Fibroblast of lung (primary cell): ENCODE measurements around the gene CRIP2. TPM values are rescaled to one million over a fixed set of nuclear protein-coding genes. Genes with fewer than 3 reads are reported as not detected.

ENCODE experiments used
- DNase-seq, 2 donors: peaks; one replicate each; pipeline versions ENCODE4 v3.0.0 to v3.0.0-alpha.2; 2010; ENCODE audit warnings: low read depth in 2 of 2
- H2AFZ ChIP-seq: 2 replicates; pipeline ENCODE4 v1.5.1; 2012; ENCODE audit warnings: low read length, control low read depth, inconsistent platforms
- H3K27ac ChIP-seq: 2 replicates; pipeline ENCODE4 v1.5.1; 2011; ENCODE audit warnings: low read length, control low read depth; ENCODE audit not compliant: insufficient read depth
- H3K27me3 ChIP-seq: 2 replicates; pipeline ENCODE4 v1.5.1; 2011; ENCODE audit warnings: mild to moderate bottlenecking, low read length; ENCODE audit not compliant: control insufficient read depth, insufficient read depth
- H3K36me3 ChIP-seq: 2 replicates; pipeline ENCODE4 v1.5.1; 2011; ENCODE audit warnings: low read length; ENCODE audit not compliant: control insufficient read depth, insufficient read depth
- H3K4me1 ChIP-seq: 2 replicates; pipeline ENCODE4 v1.5.1; 2011; ENCODE audit warnings: low read length; ENCODE audit not compliant: control insufficient read depth, insufficient read depth; ENCODE audit errors: extremely low read depth
- H3K4me2 ChIP-seq: 2 replicates; pipeline ENCODE4 v1.5.1; 2011; ENCODE audit warnings: low read length, control low read depth; ENCODE audit not compliant: insufficient read depth; ENCODE audit errors: extremely low read depth
- H3K4me3 ChIP-seq, 4 experiments: fragments of 200-600 bp in 1 of 4; sonication (generic) in 1 of 4; replicated peaks in 1 of 4; 2 replicates each; pipeline ENCODE4 v1.5.1; 2011 to 2016; ENCODE audit warnings: low read length in 4 of 4, low read depth in 3 of 4, mild to moderate bottlenecking in 3 of 4, control low read depth in 2 of 4, inconsistent platforms in 1 of 4, mixed read lengths in 1 of 4; ENCODE audit not compliant: insufficient read depth in 1 of 4; ENCODE audit errors: control extremely low read depth in 1 of 4
- H3K79me2 ChIP-seq: 2 replicates; pipeline ENCODE4 v1.5.1; 2012; ENCODE audit warnings: mild to moderate bottlenecking, low read length, inconsistent platforms; ENCODE audit not compliant: control insufficient read depth, insufficient read depth
- H3K9ac ChIP-seq: 2 replicates; pipeline ENCODE4 v1.5.1; 2011; ENCODE audit warnings: mild to moderate bottlenecking, low read length, control low read depth; ENCODE audit not compliant: insufficient read depth
- H3K9me3 ChIP-seq: 2 replicates; pipeline ENCODE4 v1.5.1; 2012; ENCODE audit warnings: low read depth, low read length; ENCODE audit not compliant: control insufficient read depth, insufficient read depth
- H4K20me1 ChIP-seq: 2 replicates; pipeline ENCODE4 v1.5.1; 2011; ENCODE audit warnings: low read length; ENCODE audit not compliant: control insufficient read depth, insufficient read depth; ENCODE audit errors: extremely low read depth
- EZH2 ChIP-seq: IDR thresholded peaks from 2 replicates; pipeline ENCODE4 v1.5.1; 2012; ENCODE audit warnings: low read length, control low read depth, mild to moderate bottlenecking; ENCODE audit errors: missing control alignments
- polyA plus RNA-seq, 2 donors: library from polyadenylated mRNA; depleted of rRNA in 1 of 2; stranded (reverse) in 1 of 2; unstranded in 1 of 2; fragments of >200 nt; gene quantifications; 2 replicates each; pipeline ENCODE4 v1.2.1, GENCODE V29; 2011 to 2012; ENCODE audit warnings: missing spikeins in 1 of 2
- total RNA-seq: library from RNA; depleted of rRNA; stranded (reverse); fragments of >200 nt; gene quantifications from 2 replicates; pipeline ENCODE4 v1.2.1, GENCODE V29; 2014
- TF ChIP-seq, protein P1 (sequence below), 2 donors: IDR thresholded peaks in 1 of 2; conservative IDR thresholded peaks in 1 of 2; 1 replicate in 1 of 2; 2 replicates in 1 of 2; pipeline ENCODE4 v1.5.1; 2011 to 2012; ENCODE audit warnings: low read length in 2 of 2, control low read depth in 1 of 2, inconsistent platforms in 1 of 2, low read depth in 1 of 2, mild to moderate bottlenecking in 1 of 2

Gene CRIP2
- total and polyA plus RNA-seq, 2 donors (not counting 1 experiment from before 2014, with no cell fraction given): 58.9 to 68.5 TPM

DNA sequence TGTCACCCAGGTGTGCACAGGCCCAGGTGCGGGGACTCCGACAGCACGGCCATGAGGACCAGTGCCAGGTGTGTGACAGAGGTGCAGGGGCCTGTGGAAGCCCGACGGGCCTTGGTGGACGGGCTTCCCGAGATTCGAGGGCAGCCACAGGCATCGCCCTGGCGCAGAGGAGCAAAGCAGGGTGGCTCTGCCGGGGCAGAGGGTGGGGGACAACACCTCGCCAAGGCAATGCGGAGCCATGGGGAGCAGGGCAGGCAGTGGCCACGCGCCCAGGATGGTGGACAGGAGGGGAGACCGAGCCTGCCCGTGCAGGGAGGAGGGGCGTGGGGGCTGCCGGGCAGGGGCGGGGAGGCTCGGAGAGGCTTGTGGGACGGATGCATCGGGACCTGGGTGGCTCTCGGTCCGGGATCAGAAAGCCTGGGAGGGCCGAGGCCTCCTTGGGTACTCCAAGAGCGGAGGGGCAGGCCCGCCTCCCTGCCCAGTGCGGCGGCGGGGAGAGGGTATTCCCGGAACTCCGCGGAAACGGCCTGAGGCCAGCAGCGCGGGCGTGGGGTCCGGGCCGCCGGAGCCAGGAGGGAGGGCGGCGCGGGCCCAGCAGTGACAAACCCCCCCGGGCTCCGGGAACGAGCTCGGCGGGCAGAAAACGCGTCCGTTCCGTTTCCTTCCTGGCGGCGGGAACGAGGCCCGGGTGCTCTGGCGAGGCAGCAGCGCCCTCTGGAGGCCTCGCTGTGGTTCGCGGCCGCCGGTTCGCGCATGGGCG, 53.4 kb downstream of the CRIP2 start:
- Histone ChIP-seq H3K4me3 (peak overlapping the region; percentile 11 to 65 (median 48)), H3K9me3 (no peaks in the 10 kb centered on the region), H3K27me3 (peaks cover 4% of the 10 kb centered on the region), H4K20me1 (no peaks in the 10 kb centered on the region), H3K4me2 (peak overlapping the region; percentile 80), H3K27ac (no peak overlapping the region), H3K79me2 (no peaks in the 10 kb centered on the region), H3K4me1 (no peaks in the 10 kb centered on the region), H3K36me3 (no peaks in the 10 kb centered on the region), H2AFZ (peak overlapping the region; percentile 51), H3K9ac (peak overlapping the region; percentile 53)
- TF ChIP-seq EZH2: no peak
- TF ChIP-seq, protein P1, sequence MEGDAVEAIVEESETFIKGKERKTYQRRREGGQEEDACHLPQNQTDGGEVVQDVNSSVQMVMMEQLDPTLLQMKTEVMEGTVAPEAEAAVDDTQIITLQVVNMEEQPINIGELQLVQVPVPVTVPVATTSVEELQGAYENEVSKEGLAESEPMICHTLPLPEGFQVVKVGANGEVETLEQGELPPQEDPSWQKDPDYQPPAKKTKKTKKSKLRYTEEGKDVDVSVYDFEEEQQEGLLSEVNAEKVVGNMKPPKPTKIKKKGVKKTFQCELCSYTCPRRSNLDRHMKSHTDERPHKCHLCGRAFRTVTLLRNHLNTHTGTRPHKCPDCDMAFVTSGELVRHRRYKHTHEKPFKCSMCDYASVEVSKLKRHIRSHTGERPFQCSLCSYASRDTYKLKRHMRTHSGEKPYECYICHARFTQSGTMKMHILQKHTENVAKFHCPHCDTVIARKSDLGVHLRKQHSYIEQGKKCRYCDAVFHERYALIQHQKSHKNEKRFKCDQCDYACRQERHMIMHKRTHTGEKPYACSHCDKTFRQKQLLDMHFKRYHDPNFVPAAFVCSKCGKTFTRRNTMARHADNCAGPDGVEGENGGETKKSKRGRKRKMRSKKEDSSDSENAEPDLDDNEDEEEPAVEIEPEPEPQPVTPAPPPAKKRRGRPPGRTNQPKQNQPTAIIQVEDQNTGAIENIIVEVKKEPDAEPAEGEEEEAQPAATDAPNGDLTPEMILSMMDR (conservative IDR thresholded peaks at IDR 0.05 in 1 of 2, IDR thresholded peaks at IDR 0.05 in 1 of 2; ENCODE audit: low read depth in 1 of 2, low read length in 2 of 2): peak; percentile 52 to 70
- DNase-seq: peak; percentile 59 to 64

DNA sequence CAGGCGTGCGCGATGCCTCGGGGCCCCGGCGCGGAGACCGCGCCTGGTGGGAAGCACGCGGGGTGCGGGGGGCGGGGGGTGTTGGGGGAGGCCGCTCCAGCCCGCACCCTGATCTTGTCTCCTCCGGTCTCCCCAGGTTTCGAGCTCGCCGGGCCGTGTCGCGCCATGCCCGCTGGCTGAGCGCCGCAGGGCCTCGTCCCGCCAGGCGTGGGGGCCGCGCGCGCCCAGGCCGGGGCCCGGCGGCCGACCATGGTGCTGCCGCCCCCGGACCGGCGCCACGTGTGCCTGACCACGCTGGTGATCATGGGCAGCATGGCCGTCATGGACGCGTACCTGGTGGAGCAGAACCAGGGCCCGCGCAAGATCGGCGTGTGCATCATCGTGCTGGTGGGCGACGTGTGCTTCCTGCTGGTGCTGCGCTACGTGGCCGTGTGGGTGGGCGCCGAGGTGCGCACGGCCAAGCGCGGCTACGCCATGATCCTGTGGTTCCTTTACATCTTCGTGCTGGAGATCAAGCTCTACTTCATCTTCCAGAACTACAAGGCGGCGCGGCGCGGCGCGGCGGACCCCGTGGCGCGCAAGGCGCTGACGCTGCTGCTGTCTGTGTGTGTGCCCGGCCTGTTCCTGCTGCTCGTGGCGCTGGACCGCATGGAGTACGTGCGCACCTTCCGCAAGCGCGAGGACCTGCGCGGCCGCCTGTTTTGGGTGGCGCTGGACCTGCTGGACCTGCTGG, 54.1 kb downstream of the CRIP2 start:
- Histone ChIP-seq H3K4me2 (peak overlapping the region; percentile 44), H3K4me3 (peak overlapping the region in 1 of 4 experiments; percentile 65)

DNA sequence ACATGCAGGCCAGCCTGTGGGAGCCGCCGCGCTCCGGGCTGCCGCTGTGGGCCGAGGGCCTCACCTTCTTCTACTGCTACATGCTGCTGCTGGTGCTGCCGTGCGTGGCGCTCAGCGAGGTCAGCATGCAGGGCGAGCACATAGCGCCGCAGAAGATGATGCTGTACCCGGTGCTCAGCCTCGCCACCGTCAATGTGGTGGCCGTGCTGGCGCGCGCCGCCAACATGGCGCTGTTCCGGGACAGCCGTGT, 54.6 kb downstream of the CRIP2 start:
- Histone ChIP-seq H3K4me1 (no peaks in the 10 kb centered on the region), H3K4me2 (no peak overlapping the region), H4K20me1 (no peaks in the 10 kb centered on the region), H2AFZ (no peak overlapping the region), H3K4me3 (no peak overlapping the region), H3K9me3 (no peaks in the 10 kb centered on the region), H3K27ac (no peak overlapping the region), H3K36me3 (no peaks in the 10 kb centered on the region), H3K27me3 (peaks cover 6% of the 10 kb centered on the region), H3K9ac (no peak overlapping the region), H3K79me2 (no peaks in the 10 kb centered on the region)
- DNase-seq: no peak
- TF ChIP-seq, protein P1 (conservative IDR thresholded peaks at IDR 0.05 in 1 of 2, IDR thresholded peaks at IDR 0.05 in 1 of 2; ENCODE audit: low read depth in 1 of 2, low read length in 2 of 2): no peak
- TF ChIP-seq EZH2: no peak

More for the DNA sequence above, 54.1 kb downstream of the CRIP2 start:
- Histone ChIP-seq H4K20me1 (no peaks in the 10 kb centered on the region), H3K27me3 (peaks cover 6% of the 10 kb centered on the region), H3K27ac (no peak overlapping the region), H3K4me1 (no peaks in the 10 kb centered on the region), H3K9me3 (no peaks in the 10 kb centered on the region), H3K9ac (no peak overlapping the region), H3K36me3 (no peaks in the 10 kb centered on the region), H2AFZ (no peak overlapping the region), H3K79me2 (no peaks in the 10 kb centered on the region)
- TF ChIP-seq, protein P1 (conservative IDR thresholded peaks at IDR 0.05 in 1 of 2, IDR thresholded peaks at IDR 0.05 in 1 of 2; ENCODE audit: low read depth in 1 of 2, low read length in 2 of 2): no peak
- no peak for DNase-seq

Other genes starting within 250 kb of the CRIP2 start
- gene BTBD6, start 226.3 kb upstream of the CRIP2 start, total RNA-seq: 39.5 and 49.9 TPM in 2 replicates
- gene BTBD6, start 226.3 kb upstream of the CRIP2 start, polyA plus RNA-seq: 31.9 and 44.9 TPM in 2 replicates
- gene BRF1, start 173.8 kb upstream of the CRIP2 start, total RNA-seq: 26.5 and 33.4 TPM in 2 replicates
- 7.4 and 8.4 TPM in 2 replicates for gene BRF1, start 173.8 kb upstream of the CRIP2 start, polyA plus RNA-seq
- 36.2 and 52.5 TPM in 2 replicates for gene PACS2, start 160.1 kb upstream of the CRIP2 start, total RNA-seq
- gene PACS2, start 160.1 kb upstream of the CRIP2 start, polyA plus RNA-seq: 20.3 and 23.2 TPM in 2 replicates
- 0.33 and 0.51 TPM in 2 replicates for gene TEX22, start 76.3 kb upstream of the CRIP2 start, total RNA-seq
- 0.02 and 0.05 TPM in 2 replicates for gene TEX22, start 76.3 kb upstream of the CRIP2 start, polyA plus RNA-seq
- gene MTA1, start 55.0 kb upstream of the CRIP2 start, total RNA-seq: 27.2 and 29.7 TPM in 2 replicates
- gene MTA1, start 55.0 kb upstream of the CRIP2 start, polyA plus RNA-seq: 28.6 and 35.4 TPM in 2 replicates
- 1.3 and 3.0 TPM in 2 replicates for gene CRIP1, start 12.1 kb downstream of the CRIP2 start, total RNA-seq
- gene CRIP1, start 12.1 kb downstream of the CRIP2 start, polyA plus RNA-seq: 2.5 and 5.2 TPM in 2 replicates
- 1.0 and 2.5 TPM in 2 replicates for gene TEDC1, start 16.4 kb downstream of the CRIP2 start, total RNA-seq
- gene TEDC1, start 16.4 kb downstream of the CRIP2 start, polyA plus RNA-seq: 0.69 and 2.1 TPM in 2 replicates
- gene TMEM121, start 51.8 kb downstream of the CRIP2 start, total RNA-seq: 5.1 and 8.0 TPM in 2 replicates
- gene TMEM121, start 51.8 kb downstream of the CRIP2 start, polyA plus RNA-seq: 0.30 and 0.45 TPM in 2 replicates